ENCODE measurements around the gene DIPK1C. TPM values are rescaled to one million over a fixed set of nuclear protein-coding genes. Genes with fewer than 3 reads are reported as not detected.

Gene DIPK1C
- total RNA-seq, 3 donors from 2014 or later: 0.14 to 0.98 TPM; not detected in 1

GRCh38 chr18:74400813-74401212, 56.3 kb downstream of the DIPK1C start:
- intact Hi-C loops (cut with DNase I, micrococcal nuclease): no loop called here
- TF ChIP-seq CTCF (IDR thresholded peaks at IDR 0.05): no peak
- Histone ChIP-seq H3K4me3 (no peak overlapping the region), H3K36me3 (ENCODE audit: low read depth) (no peaks in the 10 kb centered on the region), H3K4me1 (ENCODE audit: low read depth) (no peaks in the 10 kb centered on the region), H3K9me3 (no peaks in the 10 kb centered on the region)
- ATAC-seq: no peak
- no peak for DNase-seq

GRCh38 chr18:74399091-74399887, 57.8 kb downstream of the DIPK1C start:
- no peak for ATAC-seq
- DNase-seq: no peak
- Histone ChIP-seq H3K36me3 (ENCODE audit: low read depth) (no peaks in the 10 kb centered on the region), H3K9me3 (no peaks in the 10 kb centered on the region), H3K4me1 (ENCODE audit: low read depth) (no peaks in the 10 kb centered on the region), H3K4me3 (no peak overlapping the region)
- intact Hi-C loops (cut with DNase I, micrococcal nuclease): no loop called here
- no peak for TF ChIP-seq CTCF (IDR thresholded peaks at IDR 0.05)

GRCh38 chr18:74397572-74397971, 59.5 kb downstream of the DIPK1C start:
- intact Hi-C loops (cut with DNase I, micrococcal nuclease): no loop called here

GRCh38 chr18:74396171-74397169, 60.6 kb downstream of the DIPK1C start:
- Histone ChIP-seq H3K4me1 (ENCODE audit: low read depth) (no peaks in the 10 kb centered on the region), H3K4me3 (no peak overlapping the region), H3K9me3 (no peaks in the 10 kb centered on the region), H3K36me3 (ENCODE audit: low read depth) (no peaks in the 10 kb centered on the region)
- intact Hi-C loops (cut with DNase I, micrococcal nuclease): no loop called here
- TF ChIP-seq CTCF (IDR thresholded peaks at IDR 0.05): no peak
- ATAC-seq (no peak), DNase-seq (no peak)

More at GRCh38 chr18:74397572-74397971, 59.5 kb downstream of the DIPK1C start:
- no peak for TF ChIP-seq CTCF (IDR thresholded peaks at IDR 0.05)
- peak; percentile 24 for ATAC-seq
- Histone ChIP-seq H3K4me1 (ENCODE audit: low read depth) (no peaks in the 10 kb centered on the region), H3K36me3 (ENCODE audit: low read depth) (no peaks in the 10 kb centered on the region), H3K9me3 (no peaks in the 10 kb centered on the region), H3K4me3 (no peak overlapping the region)
- DNase-seq: peak in 1 of 3 donors; percentile 35

GRCh38 chr18:74395648-74396154, 61.4 kb downstream of the DIPK1C start:
- Histone ChIP-seq H3K9me3 (no peaks in the 10 kb centered on the region), H3K4me3 (no peak overlapping the region), H3K36me3 (ENCODE audit: low read depth) (no peaks in the 10 kb centered on the region), H3K4me1 (ENCODE audit: low read depth) (no peaks in the 10 kb centered on the region)
- ATAC-seq (no peak), DNase-seq (no peak)
- TF ChIP-seq CTCF (IDR thresholded peaks at IDR 0.05): no peak
- intact Hi-C loops (cut with DNase I, micrococcal nuclease): no loop called here
